GM12891 (cell line): ENCODE data around the gene FOXO1.
A peak's percentile ranks its signal among the peaks of the same experiment; 100 is the strongest.

Experiments used
- DNase-seq: peaks from one replicate; pipeline ENCODE4 v3.0.0; 2011; ENCODE audit warnings: low spot score; ENCODE audit not compliant: insufficient read length
- FAIRE-seq: peaks from 2 replicates; lab custom pipeline; 2011; peaks lifted over from hg19 to GRCh38; lab: Jason Lieb, UNC
- PAX5 ChIP-seq: IDR thresholded peaks from 2 replicates; pipeline ENCODE4 v1.6.1; 2011; ENCODE audit warnings: low read length, moderate library complexity, mild to moderate bottlenecking; ENCODE audit not compliant: insufficient read depth, severe bottlenecking
- POLR2A ChIP-seq: IDR thresholded peaks from 2 replicates; pipeline ENCODE4 v1.6.1; 2011; ENCODE audit warnings: low read depth, low read length, control low read depth
- POLR2AphosphoS5 ChIP-seq: IDR thresholded peaks from 2 replicates; pipeline ENCODE4 v1.6.1; 2011; ENCODE audit warnings: low read depth, low read length, control low read depth
- POU2F2 ChIP-seq: IDR thresholded peaks from 2 replicates; pipeline ENCODE4 v1.6.1; 2011; ENCODE audit warnings: low read depth, mild to moderate bottlenecking, control low read depth, low read length, moderate library complexity
- SPI1 ChIP-seq: IDR thresholded peaks from 2 replicates; pipeline ENCODE4 v1.6.1; 2011; ENCODE audit warnings: low read depth, low read length, control low read depth
- TAF1 ChIP-seq: IDR thresholded peaks from 2 replicates; pipeline ENCODE4 v1.6.1; 2011; ENCODE audit warnings: low read depth, low read length, control low read depth

The FOXO1 gene

GRCh38 chr13:40622246-40622645 is 44.2 kb downstream of the FOXO1 start:
- no peak for TF ChIP-seq TAF1
- TF ChIP-seq POLR2A, result no peak
- no peak for TF ChIP-seq POLR2AphosphoS5
- TF ChIP-seq POU2F2, result no peak
- no peak for TF ChIP-seq SPI1
- no peak for TF ChIP-seq PAX5
- DNase-seq (no peak), FAIRE-seq (no peak)

- no peak for TF ChIP-seq PAX5
- no peak for TF ChIP-seq SPI1
- no peak for TF ChIP-seq TAF1
- TF ChIP-seq POLR2AphosphoS5, result no peak
- TF ChIP-seq POU2F2, result no peak
- DNase-seq (no peak), FAIRE-seq (no peak)
These were observed 47.0 kb downstream of the FOXO1 start for GRCh38 chr13:40619479-40619814.

- FAIRE-seq, result no peak
- DNase-seq, result no peak
These were observed 47.6 kb downstream of the FOXO1 start for GRCh38 chr13:40618581-40619478.

GRCh38 chr13:40617801-40618356 is 48.6 kb downstream of the FOXO1 start:
- no peak for TF ChIP-seq PAX5
- no peak for TF ChIP-seq POU2F2
- no peak for TF ChIP-seq POLR2AphosphoS5
- no peak for TF ChIP-seq SPI1
- TF ChIP-seq TAF1, result no peak
- TF ChIP-seq POLR2A, result no peak
- DNase-seq (no peak), FAIRE-seq (no peak)

More at GRCh38 chr13:40618581-40619478, 47.6 kb downstream of the FOXO1 start:
- TF ChIP-seq SPI1 (no peak), POLR2A (no peak), POU2F2 (no peak), PAX5 (no peak), POLR2AphosphoS5 (no peak), TAF1 (no peak)

GRCh38 chr13:40615619-40616018 is 50.8 kb downstream of the FOXO1 start:
- no peak for TF ChIP-seq POU2F2
- TF ChIP-seq SPI1, result no peak
- no peak for TF ChIP-seq TAF1
- TF ChIP-seq PAX5, result no peak
- no peak for TF ChIP-seq POLR2AphosphoS5
- no peak for TF ChIP-seq POLR2A
- FAIRE-seq (no peak), DNase-seq (no peak)

GRCh38 chr13:40613914-40614313 is 52.5 kb downstream of the FOXO1 start:
- DNase-seq (no peak), FAIRE-seq (no peak)

GRCh38 chr13:40613192-40613818 is 53.1 kb downstream of the FOXO1 start:
- DNase-seq (no peak), FAIRE-seq (no peak)
- no peak for TF ChIP-seq POU2F2
- no peak for TF ChIP-seq PAX5
- TF ChIP-seq SPI1, result no peak
- TF ChIP-seq POLR2A, result 0 out of 2 replicates have a peak, but pooled peaks have one; percentile 23
- TF ChIP-seq POLR2AphosphoS5, result no peak
- 0 out of 2 replicates have a peak, but pooled peaks have one; percentile 17 for TF ChIP-seq TAF1

More at GRCh38 chr13:40613914-40614313, 52.5 kb downstream of the FOXO1 start:
- TF ChIP-seq SPI1, result no peak
- TF ChIP-seq POLR2A, result no peak
- TF ChIP-seq PAX5, result no peak
- TF ChIP-seq POU2F2, result no peak
- no peak for TF ChIP-seq POLR2AphosphoS5
- no peak for TF ChIP-seq TAF1

- no peak for TF ChIP-seq POLR2A
- TF ChIP-seq POLR2AphosphoS5, result no peak
- TF ChIP-seq PAX5, result no peak
- TF ChIP-seq POU2F2, result no peak
- TF ChIP-seq TAF1, result no peak
- TF ChIP-seq SPI1, result no peak
- FAIRE-seq, result no peak
- DNase-seq, result no peak
These were observed 54.4 kb downstream of the FOXO1 start for GRCh38 chr13:40612041-40612440.

- TF ChIP-seq SPI1 (no peak), PAX5 (no peak), POLR2A (no peak), POU2F2 (no peak), TAF1 (no peak), POLR2AphosphoS5 (no peak)
- DNase-seq (no peak), FAIRE-seq (no peak)
These were observed 54.8 kb downstream of the FOXO1 start for GRCh38 chr13:40611635-40612034.
